Stomach (tissue), 4 donors: Measurements from ENCODE around the gene TUBB2B.

Experiments used
- EP300 ChIP-seq: sonication (generic); formaldehyde crosslinking; IDR thresholded peaks from one replicate; pipeline ENCODE4 v1.6.1; 2017; ENCODE audit warnings: antibody characterized with exemption
- TF ChIP-seq, protein P1 (sequence below), 7 experiments: fragments of 450-650 bp in 4 of 7; fragments of 200-600 bp in 3 of 7; sonication (generic) in 3 of 7; IDR thresholded peaks; one replicate each; pipeline ENCODE4 v1.5.1; 2016 to 2019; ENCODE audit warnings: antibody characterized with exemption in 7 of 7, control low read depth in 2 of 7, mild to moderate bottlenecking in 1 of 7

DNA sequence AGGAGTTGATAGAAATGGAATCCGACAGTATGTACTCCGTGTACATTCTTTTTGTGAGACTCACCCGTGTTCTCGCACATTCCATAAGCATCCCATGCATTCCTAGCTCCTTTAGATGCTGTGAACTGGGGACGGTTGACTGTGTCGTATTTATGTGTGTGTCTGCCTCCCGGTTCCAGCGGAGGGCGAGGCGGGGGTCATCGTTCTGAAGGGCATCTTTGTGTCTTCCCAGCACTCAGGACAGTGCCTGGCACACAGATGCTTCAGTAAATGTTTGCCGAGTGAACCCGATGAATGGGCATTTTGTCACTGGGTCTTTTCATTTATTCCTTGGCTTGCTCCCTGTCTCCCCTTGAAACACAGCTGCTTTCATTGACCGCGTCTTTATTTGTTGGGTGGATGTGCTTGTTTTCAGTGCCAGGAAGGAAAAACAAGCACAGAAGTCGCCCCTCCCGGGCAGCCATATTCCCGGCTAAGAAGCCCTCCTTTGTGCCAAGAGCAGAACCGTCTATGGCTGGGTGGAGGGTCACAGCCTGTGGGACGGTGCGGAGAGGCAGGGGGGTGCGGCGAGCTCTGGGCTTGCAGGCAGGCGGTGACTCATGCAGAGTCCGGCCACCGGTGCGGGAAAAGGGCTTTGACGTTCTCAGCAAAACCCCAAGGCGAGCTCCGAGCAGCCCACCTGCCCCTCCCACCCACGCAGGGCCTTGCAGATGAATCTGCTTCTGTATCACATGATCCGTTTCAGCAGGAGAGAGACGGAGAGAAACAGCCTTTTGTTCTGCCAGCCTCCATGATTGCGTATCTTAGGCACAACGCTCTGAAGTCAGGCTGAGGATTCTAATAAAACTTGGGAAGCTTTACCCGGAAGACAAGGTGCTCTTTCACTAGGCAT, 20.0 kb upstream of the TUBB2B start:
- TF ChIP-seq, protein P1, sequence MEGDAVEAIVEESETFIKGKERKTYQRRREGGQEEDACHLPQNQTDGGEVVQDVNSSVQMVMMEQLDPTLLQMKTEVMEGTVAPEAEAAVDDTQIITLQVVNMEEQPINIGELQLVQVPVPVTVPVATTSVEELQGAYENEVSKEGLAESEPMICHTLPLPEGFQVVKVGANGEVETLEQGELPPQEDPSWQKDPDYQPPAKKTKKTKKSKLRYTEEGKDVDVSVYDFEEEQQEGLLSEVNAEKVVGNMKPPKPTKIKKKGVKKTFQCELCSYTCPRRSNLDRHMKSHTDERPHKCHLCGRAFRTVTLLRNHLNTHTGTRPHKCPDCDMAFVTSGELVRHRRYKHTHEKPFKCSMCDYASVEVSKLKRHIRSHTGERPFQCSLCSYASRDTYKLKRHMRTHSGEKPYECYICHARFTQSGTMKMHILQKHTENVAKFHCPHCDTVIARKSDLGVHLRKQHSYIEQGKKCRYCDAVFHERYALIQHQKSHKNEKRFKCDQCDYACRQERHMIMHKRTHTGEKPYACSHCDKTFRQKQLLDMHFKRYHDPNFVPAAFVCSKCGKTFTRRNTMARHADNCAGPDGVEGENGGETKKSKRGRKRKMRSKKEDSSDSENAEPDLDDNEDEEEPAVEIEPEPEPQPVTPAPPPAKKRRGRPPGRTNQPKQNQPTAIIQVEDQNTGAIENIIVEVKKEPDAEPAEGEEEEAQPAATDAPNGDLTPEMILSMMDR (IDR thresholded peaks at IDR 0.05): no peak
- no peak for TF ChIP-seq EP300
